Activated CD4-positive, alpha-beta memory T cell treated with anti-CD3 and anti-CD28 coated beads for 36 hours (primary cell): ENCODE results near the gene KIRREL3. TPM values are rescaled to one million over a fixed set of nuclear protein-coding genes. Genes with fewer than 3 reads are reported as not detected.

Source experiments
- CTCF ChIA-PET: fragments of 350-600 bp; sonication (Branson Sonifier 250); formaldehyde crosslinking; loops from one replicate; lab custom pipeline; 2021; ENCODE audit warnings: antibody characterized with exemption, inconsistent platforms; lab: Charles Lee
- POLR2A ChIA-PET: fragments of 350-600 bp; sonication (Branson Sonifier 250); formaldehyde crosslinking; loops from one replicate; lab custom pipeline; 2021; ENCODE audit warnings: antibody characterized with exemption; lab: Charles Lee
- DNase-seq: peaks from one replicate; pipeline ENCODE4 v3.0.0-alpha.2; 2020
- H3K27ac Mint-ChIP-seq: one replicate; pipeline ENCODE4 v1.8.0; 2021; ENCODE audit warnings: mixed read lengths
- H3K27me3 Mint-ChIP-seq: one replicate; pipeline ENCODE4 v1.8.0; 2021; ENCODE audit warnings: mixed read lengths
- H3K36me3 Mint-ChIP-seq: one replicate; pipeline ENCODE4 v1.8.0; 2021; ENCODE audit warnings: mixed read lengths
- H3K4me1 Mint-ChIP-seq: one replicate; pipeline ENCODE4 v1.8.0; 2021; ENCODE audit warnings: low read depth, mixed read lengths
- H3K4me3 Mint-ChIP-seq: one replicate; pipeline ENCODE4 v1.8.0; 2021; ENCODE audit warnings: mild to moderate bottlenecking, mixed read lengths
- H3K9me3 Mint-ChIP-seq: one replicate; pipeline ENCODE4 v1.8.0; 2021; ENCODE audit warnings: mixed read lengths
- intact Hi-C: fragments of 100-400 bp; cut with micrococcal nuclease; formaldehyde crosslinking; loops from one replicate; pipeline ENCODE4 v1.15.1; 2023
- total RNA-seq, 2 experiments: library from RNA; stranded (reverse); gene quantifications; one replicate each; pipeline ENCODE4 v1.2.3, GENCODE V29; 2021

Gene KIRREL3
- total RNA-seq, 2 experiments from 2014 or later: not detected

DNA sequence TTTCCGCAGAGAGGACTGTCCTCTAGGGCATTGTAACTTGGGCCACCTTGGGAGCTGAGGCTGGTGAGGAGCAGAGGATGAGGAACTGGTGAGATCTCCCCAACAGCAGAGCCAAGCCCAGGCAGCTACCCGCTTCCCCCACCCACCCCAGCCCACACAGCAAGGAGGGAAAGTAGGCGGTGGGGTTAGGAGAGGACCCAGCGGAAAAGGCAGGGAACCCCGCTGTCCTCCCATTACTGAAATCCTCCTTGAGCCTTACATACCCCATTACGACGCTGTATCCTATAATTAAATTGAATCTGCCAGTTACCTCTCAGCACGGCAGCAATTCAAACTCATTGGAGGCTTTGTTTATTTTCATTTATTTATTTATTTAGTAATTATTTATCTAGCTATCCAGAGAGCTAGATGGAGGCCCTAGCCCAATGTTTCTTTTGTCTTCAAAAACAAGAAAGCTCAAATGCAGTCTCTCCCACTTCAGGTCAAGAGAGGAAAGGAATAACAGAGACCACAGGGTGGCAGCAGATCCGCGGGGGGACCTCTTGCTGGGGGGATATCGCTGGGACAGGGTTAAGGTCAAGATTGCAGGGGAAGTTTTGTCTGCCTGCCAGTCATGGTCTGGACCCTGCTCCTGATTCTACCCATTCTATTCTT is 427.1 kb downstream of the KIRREL3 start:
- no peak for DNase-seq
- ChIA-PET CTCF (no interaction called here), POLR2A (no interaction called here)
- H3K36me3 Mint-ChIP-seq: no peaks in the 10 kb centered on the region
- H3K27me3 Mint-ChIP-seq: no peaks in the 10 kb centered on the region
- H3K9me3 Mint-ChIP-seq: no peaks in the 10 kb centered on the region
- H3K27ac Mint-ChIP-seq: no peak overlapping the region
- no peaks in the 10 kb centered on the region for H3K4me1 Mint-ChIP-seq
- intact Hi-C loops: no loop called here
- H3K4me3 Mint-ChIP-seq: no peak overlapping the region

DNA sequence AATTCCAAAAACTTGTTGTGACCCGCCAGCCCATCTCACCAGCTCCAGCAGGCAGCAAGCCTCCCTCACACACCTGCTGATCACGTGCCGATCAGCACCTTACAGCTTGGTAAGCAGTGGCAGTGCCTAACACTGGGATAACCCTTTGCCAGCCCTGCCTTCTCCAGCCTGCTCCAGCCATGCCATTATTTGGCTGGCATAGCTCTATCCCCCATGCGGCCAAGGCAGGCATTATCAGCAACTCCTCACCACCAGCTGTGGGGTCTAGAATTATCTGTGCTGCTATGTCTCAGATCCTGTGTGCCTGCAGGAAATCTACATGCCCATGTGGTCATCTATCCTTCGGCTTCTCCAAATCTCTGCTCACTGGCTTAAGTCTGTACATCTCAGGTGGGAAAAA is 430.1 kb downstream of the KIRREL3 start:
- no peaks in the 10 kb centered on the region for H3K36me3 Mint-ChIP-seq
- H3K9me3 Mint-ChIP-seq: no peaks in the 10 kb centered on the region
- ChIA-PET POLR2A (no interaction called here), CTCF (no interaction called here)
- intact Hi-C loops: no loop called here
- no peak for DNase-seq
- no peak overlapping the region for H3K4me3 Mint-ChIP-seq
- H3K27ac Mint-ChIP-seq: no peak overlapping the region
- H3K4me1 Mint-ChIP-seq: no peaks in the 10 kb centered on the region
- peaks cover under 1% of the 10 kb centered on the region for H3K27me3 Mint-ChIP-seq

DNA sequence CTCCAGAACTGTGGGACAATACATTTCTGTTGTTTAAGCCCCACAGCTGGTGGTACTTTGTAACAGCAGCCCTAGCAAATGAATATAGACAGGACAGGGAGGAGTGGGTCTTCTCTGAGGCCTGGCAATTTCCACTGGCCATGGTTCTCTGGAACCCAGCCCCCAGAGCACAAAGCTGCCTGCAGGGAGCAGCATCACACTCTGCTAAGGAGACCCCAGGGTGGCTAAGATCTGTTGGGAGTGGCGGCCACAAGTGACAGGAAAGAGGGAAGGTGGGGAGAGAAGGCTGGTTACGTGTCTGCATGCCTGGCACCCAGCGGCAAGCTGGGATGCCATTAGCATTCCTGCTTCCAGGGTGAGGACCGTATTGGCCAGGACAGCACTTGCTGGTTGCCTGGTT is 433.2 kb downstream of the KIRREL3 start:
- intact Hi-C loops: no loop called here
- POLR2A ChIA-PET: no interaction called here
- Mint-ChIP-seq H3K27ac (no peak overlapping the region), H3K27me3 (peaks cover 10% of the 10 kb centered on the region), H3K4me3 (no peak overlapping the region), H3K9me3 (no peaks in the 10 kb centered on the region), H3K4me1 (no peaks in the 10 kb centered on the region), H3K36me3 (no peaks in the 10 kb centered on the region)
- DNase-seq: no peak
- CTCF ChIA-PET: no interaction called here

DNA sequence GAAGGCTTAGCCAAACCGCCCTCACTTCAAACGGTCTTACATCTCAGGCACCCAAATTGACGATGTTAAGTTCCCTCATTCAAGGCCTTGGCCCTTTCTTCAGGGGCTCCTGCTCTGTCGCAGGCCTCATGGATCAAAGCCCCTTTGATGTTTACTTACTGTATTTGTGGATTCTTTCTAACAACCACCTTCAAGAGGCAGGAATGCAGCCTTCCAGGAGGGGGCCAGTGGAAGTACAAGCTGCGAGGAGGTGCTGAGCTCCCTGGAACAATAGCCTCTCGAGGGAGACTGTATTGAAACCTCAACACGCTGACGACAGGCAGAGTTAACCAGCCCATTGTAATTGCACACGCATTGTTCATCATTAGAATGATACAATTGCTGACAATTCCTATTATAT is 436.0 kb downstream of the KIRREL3 start:
- no peaks in the 10 kb centered on the region for H3K36me3 Mint-ChIP-seq
- ChIA-PET POLR2A (no interaction called here), CTCF (no interaction called here)
- intact Hi-C loops: no loop called here
- H3K27ac Mint-ChIP-seq: no peak overlapping the region
- no peaks in the 10 kb centered on the region for H3K9me3 Mint-ChIP-seq
- H3K4me3 Mint-ChIP-seq: no peak overlapping the region
- no peak for DNase-seq
- H3K4me1 Mint-ChIP-seq: no peaks in the 10 kb centered on the region
- H3K27me3 Mint-ChIP-seq: peaks cover 10% of the 10 kb centered on the region

DNA sequence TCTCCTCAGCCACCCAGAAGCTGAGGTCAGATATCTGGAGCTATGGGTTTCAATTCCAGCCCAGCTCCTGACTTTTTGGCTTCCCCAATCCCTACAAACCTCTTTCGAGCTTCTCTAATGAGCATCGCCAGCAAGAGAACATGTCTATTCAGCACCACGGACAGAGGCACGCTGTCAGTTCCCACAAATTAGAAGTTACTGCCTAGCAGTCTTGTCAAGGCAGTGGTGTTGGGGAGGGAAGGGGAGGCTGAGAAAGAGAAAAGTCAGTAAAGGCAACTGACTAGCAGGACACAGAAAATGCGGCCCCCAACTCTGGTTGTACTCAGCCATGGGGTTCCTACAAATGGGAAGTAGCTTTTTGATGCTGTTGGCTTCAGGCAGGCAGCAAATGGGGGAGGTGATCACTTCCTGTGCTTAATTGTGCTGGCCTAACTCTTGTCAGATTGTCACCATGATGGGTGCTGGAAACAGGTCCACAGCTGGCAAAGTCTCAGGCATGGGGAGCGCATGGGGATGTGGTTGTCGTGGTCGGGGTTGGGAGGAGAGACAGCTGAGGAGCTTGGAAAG is 439.2 kb downstream of the KIRREL3 start:
- H3K4me1 Mint-ChIP-seq: no peaks in the 10 kb centered on the region
- intact Hi-C loops: no loop called here
- H3K36me3 Mint-ChIP-seq: no peaks in the 10 kb centered on the region
- H3K4me3 Mint-ChIP-seq: no peak overlapping the region
- DNase-seq: peak; percentile 24
- ChIA-PET CTCF (no interaction called here), POLR2A (no interaction called here)
- H3K27ac Mint-ChIP-seq: no peak overlapping the region
- peaks cover 10% of the 10 kb centered on the region for H3K27me3 Mint-ChIP-seq
- H3K9me3 Mint-ChIP-seq: no peaks in the 10 kb centered on the region

DNA sequence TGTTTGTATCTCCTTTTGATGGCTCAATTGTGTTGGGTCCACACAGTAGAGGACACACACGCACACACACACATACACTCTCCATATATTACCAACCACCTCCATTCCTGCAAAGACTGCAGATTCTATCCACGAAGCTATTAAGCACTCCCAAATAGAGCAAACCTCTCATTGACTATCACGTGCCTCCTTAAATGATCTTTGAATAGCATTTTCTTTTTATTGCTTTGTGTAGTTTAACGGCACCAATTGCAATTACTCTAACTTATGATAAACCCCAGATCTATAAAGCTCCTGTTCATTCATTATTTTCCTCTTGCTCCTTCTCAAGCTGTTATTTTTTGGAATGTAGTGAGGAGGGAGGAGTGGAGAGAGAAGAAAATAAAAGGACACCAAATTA is 440.3 kb downstream of the KIRREL3 start:
- no peaks in the 10 kb centered on the region for H3K36me3 Mint-ChIP-seq
- H3K4me1 Mint-ChIP-seq: no peaks in the 10 kb centered on the region
- H3K4me3 Mint-ChIP-seq: no peak overlapping the region
- no peak overlapping the region for H3K27ac Mint-ChIP-seq
- CTCF ChIA-PET: no interaction called here
- intact Hi-C loops: no loop called here
- POLR2A ChIA-PET: no interaction called here
- no peak for DNase-seq
- H3K9me3 Mint-ChIP-seq: no peaks in the 10 kb centered on the region
- H3K27me3 Mint-ChIP-seq: peaks cover 10% of the 10 kb centered on the region

DNA sequence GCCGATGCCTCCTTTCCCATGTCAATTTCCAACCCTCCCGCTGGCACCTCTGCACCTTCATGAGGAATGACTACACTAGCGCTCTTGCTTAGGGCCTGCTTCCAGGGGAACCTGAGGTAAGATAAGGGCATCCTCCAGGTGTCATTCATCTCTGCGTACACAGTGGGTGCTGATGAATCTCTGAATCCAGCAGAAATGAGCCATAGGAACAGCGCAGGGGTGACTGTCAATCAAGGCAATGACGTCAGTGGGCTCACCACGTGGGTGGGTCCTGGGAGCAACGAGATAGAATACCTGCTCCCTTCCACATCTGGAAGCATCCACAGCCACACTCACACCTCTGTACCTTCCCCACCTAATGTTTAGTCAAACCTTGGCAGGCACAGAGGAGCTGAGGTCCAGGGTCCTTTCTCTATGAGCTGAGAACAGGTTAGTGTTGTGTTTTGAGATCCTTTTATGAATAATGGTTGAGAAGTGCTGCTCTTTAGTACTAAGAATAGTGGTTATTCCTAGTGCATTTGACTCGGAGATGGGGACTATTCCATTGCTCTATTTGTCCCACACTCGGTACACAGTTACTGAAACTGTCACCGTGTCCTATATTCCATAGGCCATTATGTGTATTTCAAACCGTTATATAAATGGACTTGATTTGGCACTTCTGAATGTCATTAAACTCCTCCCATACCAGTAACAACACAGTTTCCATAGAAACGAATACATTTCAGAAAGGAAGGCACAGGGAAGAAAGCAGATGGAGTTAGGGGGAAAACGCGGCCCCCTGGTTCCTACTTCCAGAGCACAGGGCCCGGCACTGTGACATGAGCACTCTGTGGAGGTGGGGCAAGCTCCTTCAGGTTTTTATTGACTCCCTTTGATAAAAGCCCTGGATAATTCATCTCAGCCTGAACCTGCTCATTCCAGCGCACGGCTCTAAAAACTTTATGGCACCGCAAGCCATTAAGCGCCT is 451.7 kb downstream of the KIRREL3 start:
- DNase-seq: no peak
- intact Hi-C loops: no loop called here
- Mint-ChIP-seq H3K9me3 (no peaks in the 10 kb centered on the region), H3K27ac (no peak overlapping the region), H3K36me3 (no peaks in the 10 kb centered on the region), H3K4me3 (no peak overlapping the region), H3K27me3 (peaks cover 6% of the 10 kb centered on the region), H3K4me1 (no peaks in the 10 kb centered on the region)
- CTCF ChIA-PET: no interaction called here
- POLR2A ChIA-PET: no interaction called here

DNA sequence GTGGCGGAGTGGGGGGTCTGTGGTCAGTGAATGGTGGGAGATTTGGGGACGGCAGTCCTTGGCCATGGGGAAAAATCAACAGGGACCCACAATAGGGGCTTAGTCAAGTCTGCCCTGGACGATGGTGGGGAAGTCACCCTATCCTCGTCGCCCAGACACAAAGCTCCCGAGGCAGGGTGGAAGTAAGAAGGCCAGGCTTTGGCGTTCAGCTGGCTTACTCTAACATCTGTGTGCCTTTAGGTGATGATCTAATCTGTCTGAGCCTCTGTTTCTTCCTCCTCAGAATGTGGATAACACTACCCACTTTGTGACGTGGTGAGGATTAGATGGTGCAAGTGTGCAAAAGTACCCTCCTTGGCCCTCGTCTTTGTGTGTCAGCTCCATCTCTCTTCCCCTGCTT is 452.9 kb downstream of the KIRREL3 start:
- Mint-ChIP-seq H3K27ac (no peak overlapping the region), H3K36me3 (no peaks in the 10 kb centered on the region), H3K4me1 (no peaks in the 10 kb centered on the region), H3K9me3 (no peaks in the 10 kb centered on the region), H3K4me3 (no peak overlapping the region), H3K27me3 (peaks cover 12% of the 10 kb centered on the region)
- ChIA-PET CTCF (no interaction called here), POLR2A (no interaction called here)
- intact Hi-C loops: no loop called here
- DNase-seq: no peak

DNA sequence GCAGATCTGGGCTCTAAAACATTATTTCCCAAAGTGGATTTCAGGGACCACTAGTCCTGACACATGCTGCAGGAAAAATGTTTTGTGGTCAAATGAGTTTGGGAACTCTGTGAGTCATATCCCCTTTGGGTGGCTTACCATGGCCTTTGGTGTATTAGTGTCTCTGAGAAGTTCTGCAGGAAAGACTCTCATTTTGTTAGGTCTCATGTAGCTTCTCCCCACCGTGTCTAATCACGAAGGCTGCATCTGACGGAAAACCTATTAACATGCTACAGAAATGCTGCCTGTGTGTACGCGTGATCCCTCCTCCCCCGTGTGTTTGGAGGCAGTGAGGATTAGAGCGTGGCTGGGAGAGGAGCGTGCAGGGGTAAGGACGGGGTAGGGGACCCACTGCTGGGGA is 453.4 kb downstream of the KIRREL3 start:
- Mint-ChIP-seq H3K27me3 (peaks cover 13% of the 10 kb centered on the region), H3K36me3 (no peaks in the 10 kb centered on the region), H3K4me1 (no peaks in the 10 kb centered on the region), H3K27ac (no peak overlapping the region), H3K4me3 (no peak overlapping the region), H3K9me3 (no peaks in the 10 kb centered on the region)
- ChIA-PET POLR2A (no interaction called here), CTCF (no interaction called here)
- intact Hi-C loops: no loop called here
- no peak for DNase-seq

DNA sequence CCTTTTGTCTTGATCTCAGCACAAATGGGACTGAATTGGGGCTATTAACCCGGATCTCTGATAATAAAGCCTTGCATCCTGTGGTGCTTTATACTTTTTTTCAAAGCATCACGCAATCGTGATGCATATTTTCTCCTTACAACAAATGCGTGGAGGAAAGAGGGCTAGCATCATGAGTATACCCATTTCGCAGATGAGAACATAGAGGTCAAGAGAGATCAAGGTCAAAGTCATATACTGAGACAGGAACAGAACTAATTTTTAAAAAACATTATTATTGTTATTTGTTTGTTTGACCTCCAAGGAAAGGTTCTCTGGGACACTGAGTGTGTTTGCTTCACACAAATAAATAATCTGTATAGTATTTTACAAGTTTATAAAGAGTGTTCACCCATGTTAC is 453.9 kb downstream of the KIRREL3 start:
- intact Hi-C loops: no loop called here
- Mint-ChIP-seq H3K4me3 (no peak overlapping the region), H3K36me3 (no peaks in the 10 kb centered on the region), H3K9me3 (no peaks in the 10 kb centered on the region), H3K4me1 (no peaks in the 10 kb centered on the region), H3K27ac (no peak overlapping the region), H3K27me3 (peaks cover 15% of the 10 kb centered on the region)
- POLR2A ChIA-PET: no interaction called here
- DNase-seq: no peak
- CTCF ChIA-PET: no interaction called here

DNA sequence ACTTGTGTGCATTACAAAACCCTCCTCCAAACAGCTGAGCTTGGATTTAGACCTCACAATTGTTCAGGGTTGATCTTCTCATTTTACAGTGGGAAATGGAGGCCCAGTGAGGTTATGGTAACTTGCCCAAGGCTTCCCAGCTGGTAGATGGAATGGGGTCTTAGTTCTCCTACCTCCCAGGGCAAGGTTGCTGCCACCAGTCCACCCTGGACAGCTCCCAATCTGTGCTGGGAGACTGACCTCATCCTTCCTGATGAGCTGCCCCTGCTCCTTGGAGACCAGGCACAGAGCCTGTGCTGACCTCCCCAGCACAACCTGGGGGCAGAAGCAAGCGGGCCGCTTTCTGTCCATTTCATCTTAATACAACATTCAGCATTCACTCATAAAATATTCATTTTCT is 454.4 kb downstream of the KIRREL3 start:
- intact Hi-C loops: no loop called here
- Mint-ChIP-seq H3K36me3 (no peaks in the 10 kb centered on the region), H3K4me3 (no peak overlapping the region), H3K9me3 (no peaks in the 10 kb centered on the region), H3K27me3 (peaks cover 15% of the 10 kb centered on the region), H3K27ac (no peak overlapping the region), H3K4me1 (no peaks in the 10 kb centered on the region)
- CTCF ChIA-PET: no interaction called here
- POLR2A ChIA-PET: no interaction called here
- no peak for DNase-seq

DNA sequence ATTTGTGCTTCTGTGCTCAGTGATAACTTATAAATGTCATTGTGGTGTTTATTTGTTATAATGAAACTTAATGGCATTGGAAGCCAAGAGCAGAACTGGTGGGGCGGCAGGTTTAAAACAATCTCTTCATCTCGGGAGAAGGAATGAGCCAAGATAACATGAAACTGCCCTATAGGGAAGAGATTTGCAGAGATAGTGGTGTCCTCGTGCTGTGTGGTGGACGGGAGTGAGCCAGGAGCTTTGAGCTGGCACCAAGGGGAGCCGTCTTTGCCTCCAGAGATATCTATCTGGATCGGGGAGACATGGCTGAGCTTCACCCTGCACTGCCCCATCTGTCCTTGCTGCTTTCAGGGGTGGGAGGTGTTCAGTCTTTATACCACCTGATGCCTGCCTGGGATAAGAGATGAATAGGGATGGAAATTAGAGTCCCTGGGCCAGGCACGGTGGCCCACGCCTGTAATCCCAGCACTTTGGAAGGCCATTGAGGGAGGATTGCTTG is 455.5 kb downstream of the KIRREL3 start:
- Mint-ChIP-seq H3K27ac (no peak overlapping the region), H3K4me3 (no peak overlapping the region), H3K9me3 (no peaks in the 10 kb centered on the region), H3K27me3 (peaks cover 15% of the 10 kb centered on the region), H3K4me1 (no peaks in the 10 kb centered on the region), H3K36me3 (no peaks in the 10 kb centered on the region)
- DNase-seq: no peak
- intact Hi-C loops: no loop called here
- CTCF ChIA-PET: interaction anchor here (1.5 kb wide), 1 partner anchor 64 kb away, joined by 4 read pairs; no protein-coding TSS in a partner anchor
- POLR2A ChIA-PET: no interaction called here
